Kidney epithelial cell (primary cell): ENCODE measurements around the gene SPDYC. TPM values are rescaled to one million over a fixed set of nuclear protein-coding genes. Genes with fewer than 3 reads are reported as not detected.

ENCODE experiments used
- DNase-seq: peaks from one replicate; pipeline ENCODE4 v3.0.0-alpha.2; 2010; ENCODE audit warnings: low read depth
- H3K27me3 ChIP-seq: 2 replicates; pipeline ENCODE4 v1.6.0; 2011; ENCODE audit warnings: low read length; ENCODE audit not compliant: control insufficient read depth, insufficient read depth
- H3K36me3 ChIP-seq: 2 replicates; pipeline ENCODE4 v1.5.1; 2011; ENCODE audit warnings: low read length; ENCODE audit not compliant: control insufficient read depth, insufficient read depth
- H3K4me3 ChIP-seq: 2 replicates; pipeline ENCODE4 v1.5.1; 2011; ENCODE audit warnings: low read depth, mild to moderate bottlenecking, control low read depth, low read length
- CTCF ChIP-seq: IDR thresholded peaks from 2 replicates; pipeline ENCODE4 v1.5.1; 2011; ENCODE audit warnings: mild to moderate bottlenecking, moderate library complexity, low read length, control low read depth, inconsistent platforms; ENCODE audit not compliant: insufficient read depth, poor library complexity, severe bottlenecking
- total RNA-seq: library from RNA; depleted of rRNA; stranded (reverse); fragments of >200 nt; gene quantifications from 2 replicates; pipeline ENCODE4 v1.2.3, GENCODE V29; 2015

The SPDYC gene
- total RNA-seq, 1 donor from 2014 or later: not detected

- H3K4me3 ChIP-seq: no peak overlapping the region
- DNase-seq: no peak
- H3K27me3 ChIP-seq: no peaks in the 10 kb centered on the region
- no peaks in the 10 kb centered on the region for H3K36me3 ChIP-seq
- no peak for TF ChIP-seq CTCF
Observed at GRCh38 chr11:65152122-65152521, 17.9 kb upstream of the SPDYC start.

- Histone ChIP-seq H3K27me3 (no peaks in the 10 kb centered on the region), H3K36me3 (no peaks in the 10 kb centered on the region), H3K4me3 (no peak overlapping the region)
- no peak for TF ChIP-seq CTCF
- DNase-seq: no peak
Observed at GRCh38 chr11:65156256-65156655, 13.8 kb upstream of the SPDYC start.

- no peak for TF ChIP-seq CTCF
- Histone ChIP-seq H3K36me3 (no peaks in the 10 kb centered on the region), H3K27me3 (no peaks in the 10 kb centered on the region), H3K4me3 (no peak overlapping the region)
- no peak for DNase-seq
Observed at GRCh38 chr11:65156926-65157325, 13.1 kb upstream of the SPDYC start.

GRCh38 chr11:65157336-65157735, 12.7 kb upstream of the SPDYC start:
- Histone ChIP-seq H3K27me3 (no peaks in the 10 kb centered on the region), H3K36me3 (no peaks in the 10 kb centered on the region), H3K4me3 (no peak overlapping the region)
- DNase-seq: no peak
- no peak for TF ChIP-seq CTCF

GRCh38 chr11:65159012-65159411, 11.0 kb upstream of the SPDYC start:
- DNase-seq: no peak
- Histone ChIP-seq H3K27me3 (no peaks in the 10 kb centered on the region), H3K4me3 (no peak overlapping the region), H3K36me3 (no peaks in the 10 kb centered on the region)
- no peak for TF ChIP-seq CTCF

GRCh38 chr11:65160643-65161042, 9.4 kb upstream of the SPDYC start:
- DNase-seq: no peak
- Histone ChIP-seq H3K4me3 (no peak overlapping the region), H3K27me3 (no peaks in the 10 kb centered on the region), H3K36me3 (no peaks in the 10 kb centered on the region)
- no peak for TF ChIP-seq CTCF
